Measurements from ENCODE around the gene IRX6. TPM values are rescaled to one million over a fixed set of nuclear protein-coding genes. Genes with fewer than 3 reads are reported as not detected.

IRX6 gene
- total RNA-seq, 1 experiment from 2014 or later = not detected

- CTCF ChIA-PET = interaction anchor here (0.8 to 1.4 kb wide), 2 partner anchors 14 to 22 kb away, joined by 3 to 6 read pairs; no protein-coding TSS in a partner anchor
- peaks cover 32% of the 10 kb centered on the region for H3K4me1 Mint-ChIP-seq (ENCODE audit: insufficient read depth, unreplicated experiment)
- H3K9me3 Mint-ChIP-seq (ENCODE audit: unreplicated experiment) = no peaks in the 10 kb centered on the region
- H3K27me3 Mint-ChIP-seq (ENCODE audit: insufficient read depth, unreplicated experiment) = no peaks in the 10 kb centered on the region
- H3K27ac Mint-ChIP-seq (ENCODE audit: low read depth, unreplicated experiment) = peak overlapping the region; percentile 3
- TF ChIP-seq CTCF (IDR thresholded peaks at IDR 0.05; ENCODE audit: unreplicated experiment) = no peak
- intact Hi-C loops (cut with micrococcal nuclease) = no loop called here
- H3K4me3 Mint-ChIP-seq (ENCODE audit: unreplicated experiment) = no peak overlapping the region
- BruUV-seq (replicated peaks) = no TSS peak
- peak; percentile 11 for DNase-seq (ENCODE audit: unreplicated experiment)
- POLR2A ChIA-PET = interaction anchor here (0.5 to 0.6 kb wide), 2 partner anchors 461 to 1574 kb away, joined by 3 read pairs; partner anchors contain the start of genes FTO and RPGRIP1L
- no peaks in the 10 kb centered on the region for H3K36me3 Mint-ChIP-seq (ENCODE audit: insufficient read depth, unreplicated experiment)
Measured at GRCh38 chr16:55277536-55277935, 46.5 kb upstream of the IRX6 start.

- Mint-ChIP-seq H3K27me3 (ENCODE audit: insufficient read depth, unreplicated experiment) (no peaks in the 10 kb centered on the region), H3K4me3 (ENCODE audit: unreplicated experiment) (no peak overlapping the region), H3K9me3 (ENCODE audit: unreplicated experiment) (no peaks in the 10 kb centered on the region), H3K27ac (ENCODE audit: low read depth, unreplicated experiment) (no peak overlapping the region), H3K36me3 (ENCODE audit: insufficient read depth, unreplicated experiment) (no peaks in the 10 kb centered on the region), H3K4me1 (ENCODE audit: insufficient read depth, unreplicated experiment) (peaks cover 26% of the 10 kb centered on the region)
- no peak for TF ChIP-seq CTCF (IDR thresholded peaks at IDR 0.05; ENCODE audit: unreplicated experiment)
- intact Hi-C loops (cut with micrococcal nuclease) = no loop called here
- no TSS peak for BruUV-seq (replicated peaks)
- POLR2A ChIA-PET = interaction anchor here (0.8 to 0.9 kb wide), 3 partner anchors 9 to 343 kb away, joined by 3 to 5 read pairs (median 3); no protein-coding TSS in a partner anchor
- CTCF ChIA-PET = interaction anchor here (0.7 kb wide), 1 partner anchor 554 kb away, joined by 3 read pairs; no protein-coding TSS in a partner anchor
- DNase-seq (ENCODE audit: unreplicated experiment) = no peak
Measured at GRCh38 chr16:55279598-55279997, 44.4 kb upstream of the IRX6 start.

- no peaks in the 10 kb centered on the region for H3K9me3 Mint-ChIP-seq (ENCODE audit: unreplicated experiment)
- no peaks in the 10 kb centered on the region for H3K36me3 Mint-ChIP-seq (ENCODE audit: insufficient read depth, unreplicated experiment)
- intact Hi-C loops (cut with micrococcal nuclease) = no loop called here
- ChIA-PET POLR2A (interaction anchor here (0.6 to 1.0 kb wide), 3 partner anchors 8 to 339 kb away, joined by 3 to 5 read pairs (median 3); no protein-coding TSS in a partner anchor), CTCF (interaction anchor here (0.6 to 0.7 kb wide), 2 partner anchors 13 to 339 kb away, joined by 3 read pairs; no protein-coding TSS in a partner anchor)
- no peak overlapping the region for H3K4me3 Mint-ChIP-seq (ENCODE audit: unreplicated experiment)
- no peak for TF ChIP-seq CTCF (IDR thresholded peaks at IDR 0.05; ENCODE audit: unreplicated experiment)
- no TSS peak for BruUV-seq (replicated peaks)
- no peak for DNase-seq (ENCODE audit: unreplicated experiment)
- peaks cover 26% of the 10 kb centered on the region for H3K4me1 Mint-ChIP-seq (ENCODE audit: insufficient read depth, unreplicated experiment)
- no peak overlapping the region for H3K27ac Mint-ChIP-seq (ENCODE audit: low read depth, unreplicated experiment)
- H3K27me3 Mint-ChIP-seq (ENCODE audit: insufficient read depth, unreplicated experiment) = no peaks in the 10 kb centered on the region
Measured at GRCh38 chr16:55280587-55280986, 43.4 kb upstream of the IRX6 start.

GRCh38 chr16:55282441-55282840 lies 41.6 kb upstream of the IRX6 start:
- TF ChIP-seq CTCF (IDR thresholded peaks at IDR 0.05; ENCODE audit: unreplicated experiment) = no peak

More at GRCh38 chr16:55282441-55282840, 41.6 kb upstream of the IRX6 start:
- POLR2A ChIA-PET = no interaction called here
- CTCF ChIA-PET = interaction anchor here (0.6 to 0.7 kb wide), 2 partner anchors 27 to 1460 kb away, joined by 3 read pairs; no protein-coding TSS in a partner anchor
- DNase-seq (ENCODE audit: unreplicated experiment) = no peak
- Mint-ChIP-seq H3K4me3 (ENCODE audit: unreplicated experiment) (no peak overlapping the region), H3K9me3 (ENCODE audit: unreplicated experiment) (peaks cover 5% of the 10 kb centered on the region), H3K27ac (ENCODE audit: low read depth, unreplicated experiment) (no peak overlapping the region), H3K4me1 (ENCODE audit: insufficient read depth, unreplicated experiment) (peaks cover 22% of the 10 kb centered on the region), H3K36me3 (ENCODE audit: insufficient read depth, unreplicated experiment) (no peaks in the 10 kb centered on the region), H3K27me3 (ENCODE audit: insufficient read depth, unreplicated experiment) (no peaks in the 10 kb centered on the region)
- no TSS peak for BruUV-seq (replicated peaks)
- intact Hi-C loops (cut with micrococcal nuclease) = no loop called here
